Esophagus muscularis mucosa (tissue), 4 donors: ENCODE data around the gene LIME1. TPM values are rescaled to one million over a fixed set of nuclear protein-coding genes. Genes with fewer than 3 reads are reported as not detected.

Source experiments
- DNase-seq: peaks from one replicate; pipeline ENCODE4 v3.0.0-alpha.2; 2017; ENCODE audit errors: extremely low spot score
- H3K27ac ChIP-seq, 4 donors: fragments of 200-600 bp; sonication (generic); replicated peaks in 1 of 4; 1 replicate in 3 of 4; 2 replicates in 1 of 4; pipeline ENCODE4 v1.5.1; 2016 to 2019; ENCODE audit warnings: mild to moderate bottlenecking in 1 of 4
- H3K27me3 ChIP-seq, 4 donors: fragments of 200-600 bp; sonication (generic); one replicate each; pipeline versions ENCODE4 v1.5.1 to v1.6.0; 2016 to 2019
- H3K36me3 ChIP-seq, 4 donors: fragments of 200-600 bp; sonication (generic); one replicate each; pipeline ENCODE4 v1.5.1; 2016 to 2019
- H3K4me1 ChIP-seq, 4 donors: fragments of 200-600 bp; sonication (generic); one replicate each; pipeline ENCODE4 v1.5.1; 2016 to 2019
- H3K4me3 ChIP-seq, 4 donors: fragments of 200-600 bp; sonication (generic); 1 replicate in 2 of 4; 2 replicates in 2 of 4; pipeline ENCODE4 v1.5.1; 2016 to 2019; ENCODE audit warnings: mild to moderate bottlenecking in 4 of 4, moderate library complexity in 1 of 4
- H3K9me3 ChIP-seq, 4 donors: fragments of 200-600 bp; sonication (generic); 1 replicate in 3 of 4; 2 replicates in 1 of 4; pipeline ENCODE4 v1.5.1; 2016 to 2019
- CTCF ChIP-seq, 3 experiments: fragments of 200-600 bp in 2 of 3; fragments of 450-650 bp in 1 of 3; sonication (generic) in 2 of 3; IDR thresholded peaks; one replicate each; pipeline ENCODE4 v1.5.1; 2017 to 2019; ENCODE audit warnings: antibody characterized with exemption in 3 of 3, mild to moderate bottlenecking in 2 of 3, moderate library complexity in 1 of 3
- EP300 ChIP-seq: sonication (generic); formaldehyde crosslinking; IDR thresholded peaks from one replicate; pipeline ENCODE4 v1.6.1; 2017; ENCODE audit warnings: antibody characterized with exemption
- POLR2A ChIP-seq: fragments of 450-650 bp; IDR thresholded peaks from one replicate; pipeline ENCODE4 v1.6.1; 2017; ENCODE audit warnings: antibody characterized with exemption, moderate library complexity, mild to moderate bottlenecking, low read depth
- POLR2AphosphoS5 ChIP-seq, 2 donors: sonication (generic); formaldehyde crosslinking; IDR thresholded peaks; one replicate each; pipeline ENCODE4 v1.6.1; 2017; ENCODE audit warnings: antibody characterized with exemption in 2 of 2
- WGBS: methylation state at CpG from one replicate; pipeline ENCODE4 v1.1.5; 2018; 5-methylcytosine and 5-hydroxymethylcytosine counted together
- intact Hi-C: fragments of 100-400 bp; cut with DNase I; formaldehyde crosslinking; loops from one replicate; pipeline ENCODE4 v1.15.1; 2023
- total RNA-seq, 4 donors: library from RNA; depleted of rRNA; stranded (reverse); fragments of >200 nt; gene quantifications; one replicate each; pipeline versions ENCODE4 v1.1.0 to v1.2.1, GENCODE V29; 2016

LIME1 gene, protein sequence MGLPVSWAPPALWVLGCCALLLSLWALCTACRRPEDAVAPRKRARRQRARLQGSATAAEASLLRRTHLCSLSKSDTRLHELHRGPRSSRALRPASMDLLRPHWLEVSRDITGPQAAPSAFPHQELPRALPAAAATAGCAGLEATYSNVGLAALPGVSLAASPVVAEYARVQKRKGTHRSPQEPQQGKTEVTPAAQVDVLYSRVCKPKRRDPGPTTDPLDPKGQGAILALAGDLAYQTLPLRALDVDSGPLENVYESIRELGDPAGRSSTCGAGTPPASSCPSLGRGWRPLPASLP
- 10 to 100 TPM in 2 of 4 donors, 1 to 10 TPM in 2; 9.4 to 15.4 (median 10.9) TPM for total RNA-seq

- no peaks in the 10 kb centered on the region for H3K27me3 ChIP-seq
- H3K27ac ChIP-seq, result peak within 1 kb of the TSS in 1 of 4 donors; percentile 7
- H3K4me3 ChIP-seq, result peak within 1 kb of the TSS; percentile 31 to 64 (median 44)
- DNase-seq, result no peak
- WGBS, result 89% methylated on average over 24 of the region's 31 CpGs
- H3K9me3 ChIP-seq, result no peaks in the 10 kb centered on the region
- peak in 1 of 2 donors; percentile 13 for TF ChIP-seq POLR2AphosphoS5 (IDR thresholded peaks at IDR 0.05)
- TF ChIP-seq CTCF (IDR thresholded peaks at IDR 0.05), result no peak
- TF ChIP-seq EP300, result no peak
- peaks cover 23 to 43% (median 35%) of the 10 kb centered on the region in 4 donors for H3K36me3 ChIP-seq
- intact Hi-C loops, result no loop called here
- H3K4me1 ChIP-seq, result peaks cover 26 to 44% (median 34%) of the 10 kb centered on the region in 4 donors
Measured at GRCh38 chr20:63735859-63736718, at the start of gene LIME1. Gene LIME1, plus strand, starts transcription at chr20:63736664. Its CDS starts 886 bp downstream, at chr20:63737550.

DNA sequence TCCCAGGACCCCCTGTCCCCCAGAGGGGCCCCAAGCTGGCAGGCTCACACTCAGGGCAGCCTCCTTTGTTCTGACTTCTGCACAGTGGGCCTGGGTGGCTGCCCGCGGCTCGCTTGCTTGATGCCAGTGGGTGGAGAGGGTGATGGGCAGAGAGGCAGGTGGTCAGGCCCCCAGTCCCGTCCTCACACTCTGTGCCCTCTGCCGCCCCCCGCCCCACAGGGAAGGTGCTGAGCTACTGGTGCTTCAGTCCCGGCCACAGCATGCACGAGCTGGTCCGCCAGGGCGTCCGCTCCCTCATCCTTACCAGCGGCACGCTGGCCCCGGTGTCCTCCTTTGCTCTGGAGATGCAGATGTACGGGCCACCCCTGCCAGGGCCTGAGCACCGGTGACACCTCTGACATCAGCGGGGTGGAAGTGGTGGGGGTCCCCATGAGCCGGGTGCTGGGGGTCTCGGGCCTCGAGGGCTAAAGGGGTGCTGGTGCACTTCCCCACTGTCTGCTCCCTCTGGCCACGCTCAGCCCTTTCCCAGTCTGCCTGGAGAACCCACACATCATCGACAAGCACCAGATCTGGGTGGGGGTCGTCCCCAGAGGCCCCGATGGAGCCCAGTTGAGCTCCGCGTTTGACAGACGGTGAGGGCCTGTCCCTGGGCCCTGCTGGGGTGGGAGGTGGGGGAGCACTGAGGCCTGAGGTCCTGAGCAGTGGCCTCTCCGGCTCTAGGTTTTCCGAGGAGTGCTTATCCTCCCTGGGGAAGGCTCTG lies 48.9 kb upstream of the LIME1 start:
- TF ChIP-seq POLR2A (no peak), EP300 (no peak)
- intact Hi-C loops, result no loop called here
- H3K4me3 ChIP-seq, result peak overlapping the region in 3 of 4 donors; percentile 16 to 36 (median 21)
- WGBS, result 87% methylated on average over 10 of the region's 29 CpGs
- H3K4me1 ChIP-seq, result peaks cover 51 to 73% (median 68%) of the 10 kb centered on the region in 4 donors
- no peaks in the 10 kb centered on the region for H3K27me3 ChIP-seq
- H3K27ac ChIP-seq, result peak overlapping the region; percentile 72 to 85 (median 82)
- peaks cover 0 to 13% (median 5%) of the 10 kb centered on the region in 4 donors for H3K36me3 ChIP-seq
- no peak for DNase-seq
- H3K9me3 ChIP-seq, result no peaks in the 10 kb centered on the region

DNA sequence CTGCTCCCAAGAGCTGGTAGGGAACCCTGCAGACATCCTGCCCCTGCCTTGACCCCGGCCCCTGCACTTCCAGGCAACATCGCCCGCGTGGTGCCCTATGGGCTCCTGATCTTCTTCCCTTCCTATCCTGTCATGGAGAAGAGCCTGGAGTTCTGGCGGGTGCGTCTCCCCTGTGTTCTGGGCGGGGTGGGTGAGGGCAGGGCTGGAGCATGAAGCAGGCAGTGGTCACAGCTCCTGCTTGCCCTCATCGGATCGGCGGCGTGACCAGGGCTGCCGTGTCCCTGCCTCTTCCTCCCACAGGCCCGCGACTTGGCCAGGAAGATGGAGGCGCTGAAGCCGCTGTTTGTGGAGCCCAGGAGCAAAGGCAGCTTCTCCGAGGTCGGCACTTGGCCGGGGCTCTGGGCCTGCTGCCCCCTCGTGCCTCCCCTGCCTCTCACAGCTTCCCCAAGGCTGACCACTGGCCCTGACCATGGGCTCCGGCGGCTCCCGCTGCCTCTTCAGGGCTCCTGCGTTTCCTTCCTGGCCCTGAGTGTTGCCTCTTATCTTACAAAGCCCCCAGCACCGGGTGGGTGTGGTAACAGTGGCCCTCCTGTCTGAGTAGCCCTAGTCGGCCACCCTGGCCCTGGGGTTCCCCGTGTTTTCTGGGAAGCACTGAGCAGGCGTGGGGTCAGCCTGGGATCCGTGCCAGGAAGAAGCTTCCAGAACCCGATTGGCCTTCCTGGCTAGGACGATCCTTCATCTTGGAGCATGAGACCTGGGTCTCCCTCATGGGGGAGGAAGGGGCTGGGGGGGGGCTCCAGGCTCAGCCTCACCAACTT lies 48.0 kb upstream of the LIME1 start:
- H3K27me3 ChIP-seq, result no peaks in the 10 kb centered on the region
- intact Hi-C loops, result no loop called here
- H3K36me3 ChIP-seq, result peaks cover 0 to 13% (median 7%) of the 10 kb centered on the region in 4 donors
- WGBS, result 62% methylated on average over 25 of the region's 31 CpGs
- DNase-seq, result no peak
- H3K27ac ChIP-seq, result peak overlapping the region; percentile 72 to 85 (median 82)
- peaks cover 43 to 70% (median 62%) of the 10 kb centered on the region in 4 donors for H3K4me1 ChIP-seq
- TF ChIP-seq POLR2AphosphoS5 (IDR thresholded peaks at IDR 0.05) (peak in 1 of 2 donors; percentile 18), POLR2A (no peak), EP300 (no peak), CTCF (IDR thresholded peaks at IDR 0.05) (no peak)
- H3K9me3 ChIP-seq, result no peaks in the 10 kb centered on the region
- H3K4me3 ChIP-seq, result no peak overlapping the region

DNA sequence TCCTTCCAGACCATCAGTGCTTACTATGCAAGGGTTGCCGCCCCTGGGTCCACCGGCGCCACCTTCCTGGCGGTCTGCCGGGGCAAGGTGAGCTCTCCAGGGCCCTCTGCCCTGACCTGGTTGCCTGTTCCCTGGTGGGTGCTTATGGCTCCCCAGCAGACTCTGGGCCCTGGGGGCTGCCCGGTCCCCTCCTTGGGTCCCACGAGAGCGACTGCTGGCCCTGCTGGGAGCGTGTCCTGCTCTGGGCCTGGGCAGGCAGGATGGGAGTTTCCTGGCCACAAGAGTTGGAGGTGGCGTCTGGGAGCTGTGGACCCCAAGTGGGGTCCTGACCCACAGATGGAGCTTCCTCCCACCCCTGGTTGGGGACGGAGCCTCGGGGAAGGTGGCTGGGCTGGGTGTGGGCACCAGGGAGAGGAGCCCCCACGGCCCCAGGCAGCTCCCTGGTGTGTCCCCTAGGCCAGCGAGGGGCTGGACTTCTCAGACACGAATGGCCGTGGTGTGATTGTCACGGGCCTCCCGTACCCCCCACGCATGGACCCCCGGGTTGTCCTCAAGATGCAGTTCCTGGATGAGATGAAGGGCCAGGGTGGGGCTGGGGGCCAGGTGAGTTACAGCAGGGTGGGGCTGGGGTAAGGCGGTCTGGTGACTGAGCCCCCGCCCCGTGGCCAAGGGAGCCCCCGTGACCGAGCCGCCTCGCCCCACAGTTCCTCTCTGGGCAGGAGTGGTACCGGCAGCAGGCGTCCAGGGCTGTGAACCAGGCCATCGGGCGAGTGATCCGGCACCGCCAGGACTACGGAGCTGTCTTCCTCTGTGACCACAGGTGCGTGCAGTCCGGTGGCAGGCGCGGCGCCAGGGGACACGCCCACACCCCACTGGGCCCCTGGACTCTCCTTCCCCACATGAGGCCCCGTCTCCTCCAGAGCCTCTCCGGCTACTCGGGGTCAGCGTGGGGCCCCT lies 47.1 kb upstream of the LIME1 start:
- Histone ChIP-seq H3K9me3 (no peaks in the 10 kb centered on the region), H3K4me1 (peaks cover 41 to 70% (median 61%) of the 10 kb centered on the region in 4 donors), H3K27me3 (no peaks in the 10 kb centered on the region), H3K27ac (peak overlapping the region; percentile 72 to 85 (median 82)), H3K4me3 (no peak overlapping the region), H3K36me3 (peaks cover 0 to 21% (median 15%) of the 10 kb centered on the region in 4 donors)
- 92% methylated on average over 38 of the region's 44 CpGs for WGBS
- intact Hi-C loops, result no loop called here
- no peak for TF ChIP-seq EP300
- TF ChIP-seq CTCF (IDR thresholded peaks at IDR 0.05), result no peak
- TF ChIP-seq POLR2A, result no peak
- TF ChIP-seq POLR2AphosphoS5 (IDR thresholded peaks at IDR 0.05), result no peak
- no peak for DNase-seq
